Nucleus accumbens (tissue), 56 donors: ENCODE measurements around the gene CPZ.

Experiments used
- DNase-seq, 56 donors: peaks; one replicate each; lab custom pipeline; 2025; lab: John Stamatoyannopoulos, UW

CPZ gene

DNA sequence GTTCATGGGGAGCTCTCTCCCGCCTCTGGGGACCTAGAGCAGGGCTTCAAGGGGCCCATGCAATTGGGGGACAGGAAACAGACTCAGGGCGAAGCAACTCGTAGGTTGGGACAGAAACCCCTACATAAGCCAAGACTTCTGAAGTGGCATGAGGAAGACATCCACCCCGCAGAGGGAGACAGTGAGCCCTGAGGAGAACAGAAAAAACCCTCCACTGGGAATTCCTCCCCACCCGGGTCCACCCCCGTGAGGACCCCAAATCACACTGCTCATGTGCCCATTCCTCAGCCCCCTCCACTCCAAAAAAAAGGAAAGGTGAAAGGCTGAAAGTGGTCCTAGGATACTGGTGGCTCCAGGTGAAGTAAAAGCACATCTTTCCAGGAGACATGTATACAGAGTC lies 74.0 kb downstream of the CPZ start:
- no peak for DNase-seq
